NCI-H510A treated with DMSO at 0.1 percent for 48 hours (cell line): ENCODE data around the gene BTF3.
"Not testable (repeated sequence)": the region's sequence is repeated elsewhere in the genome, so short reads cannot be mapped to it uniquely, and the experiment has no call there.

Source experiments
- DNase-seq: peaks from one replicate; lab custom pipeline; 2025; lab: John Stamatoyannopoulos, UW

Gene BTF3

GRCh38 chr5:73498057-73498992 lies at the start of gene BTF3:
Gene BTF3, plus strand, starts transcription at chr5:73498442. Its CDS starts 226 bp downstream, at chr5:73498668.
- peak; percentile 83 for DNase-seq

- DNase-seq: peak; percentile 62
Measured at GRCh38 chr5:73448463-73449136, 49.6 kb upstream of the BTF3 start, which contains the start of gene FOXD1. Gene FOXD1, minus strand, starts transcription at chr5:73448777. Its CDS starts 415 bp downstream, at chr5:73448362.

GRCh38 chr5:73450137-73450536 lies 48.1 kb upstream of the BTF3 start:
- DNase-seq: no peak

GRCh38 chr5:73450672-73451223 lies 47.5 kb upstream of the BTF3 start:
- DNase-seq: no peak

GRCh38 chr5:73451224-73452130 lies 46.8 kb upstream of the BTF3 start:
- no peak for DNase-seq

- no peak for DNase-seq
Measured at GRCh38 chr5:73452215-73452614, 46.0 kb upstream of the BTF3 start.

GRCh38 chr5:73454379-73455036 lies 43.7 kb upstream of the BTF3 start:
- peak; percentile 88 for DNase-seq

- not testable (repeated sequence) for DNase-seq
Measured at GRCh38 chr5:73456462-73456861, 41.8 kb upstream of the BTF3 start.

GRCh38 chr5:73459366-73459765 lies 38.9 kb upstream of the BTF3 start:
- DNase-seq: no peak

- DNase-seq: no peak
Measured at GRCh38 chr5:73460133-73460532, 38.1 kb upstream of the BTF3 start.

- DNase-seq: no peak
Measured at GRCh38 chr5:73464016-73464745, 34.1 kb upstream of the BTF3 start.

GRCh38 chr5:73468638-73469037 lies 29.6 kb upstream of the BTF3 start:
- not testable (repeated sequence) for DNase-seq

GRCh38 chr5:73469878-73470277 lies 28.4 kb upstream of the BTF3 start:
- DNase-seq: no peak

GRCh38 chr5:73471654-73472053 lies 26.6 kb upstream of the BTF3 start:
- DNase-seq: no peak

- no peak for DNase-seq
Measured at GRCh38 chr5:73472116-73472515, 26.1 kb upstream of the BTF3 start.

GRCh38 chr5:73480500-73480899 lies 17.7 kb upstream of the BTF3 start:
- DNase-seq: no peak

GRCh38 chr5:73482383-73483136 lies 15.7 kb upstream of the BTF3 start:
- peak; percentile 79 for DNase-seq

GRCh38 chr5:73483676-73484075 lies 14.6 kb upstream of the BTF3 start:
- DNase-seq: no peak

GRCh38 chr5:73484511-73484910 lies 13.7 kb upstream of the BTF3 start:
- peak; percentile 7 for DNase-seq

GRCh38 chr5:73485715-73486114 lies 12.5 kb upstream of the BTF3 start:
- DNase-seq: no peak
